Stimulated activated CD4-positive, alpha-beta T cell treated with anti-CD3 and anti-CD28 coated beads, Interleukin-15, amount 100 ng/mL, for 48 hours (primary cell): ENCODE results near the gene PLCB4.

Experiments
- DNase-seq, 2 donors: peaks; one replicate each; pipeline ENCODE4 v3.0.0-alpha.2; 2020; ENCODE audit warnings: low read depth in 2 of 2

The PLCB4 gene

DNA sequence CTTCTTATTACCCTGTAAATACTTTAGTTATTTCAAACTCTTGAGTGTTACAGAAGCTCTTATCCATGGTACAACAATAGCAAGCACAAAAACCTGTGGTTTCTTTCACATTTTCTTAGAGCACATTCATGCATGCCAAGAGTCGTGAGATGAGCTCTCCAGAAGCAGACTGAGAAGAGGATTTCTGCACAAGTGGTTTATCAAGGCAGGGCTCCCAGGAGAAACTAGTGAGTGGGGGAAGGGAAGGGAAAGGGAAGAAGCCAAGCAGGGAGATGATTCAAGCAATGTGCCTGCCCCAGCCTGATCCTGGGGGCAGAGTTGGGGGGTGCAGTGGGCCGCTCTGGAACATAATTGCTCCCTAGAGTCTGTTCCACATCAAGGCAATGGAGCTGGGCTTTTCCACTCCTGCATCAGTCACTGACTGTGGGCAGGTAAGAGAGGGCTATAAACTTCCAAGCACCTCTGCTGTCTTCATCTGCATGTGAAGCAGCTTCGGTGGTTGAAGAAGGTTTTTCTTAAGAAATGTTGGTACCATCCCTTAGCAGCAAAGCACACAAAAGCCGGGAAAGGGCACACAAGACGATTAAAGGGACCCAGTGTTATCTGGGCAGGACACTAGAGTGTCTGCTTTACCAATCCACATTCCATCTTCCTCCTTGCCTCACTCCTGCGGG, 152.1 kb downstream of the PLCB4 start:
- no peak for DNase-seq

DNA sequence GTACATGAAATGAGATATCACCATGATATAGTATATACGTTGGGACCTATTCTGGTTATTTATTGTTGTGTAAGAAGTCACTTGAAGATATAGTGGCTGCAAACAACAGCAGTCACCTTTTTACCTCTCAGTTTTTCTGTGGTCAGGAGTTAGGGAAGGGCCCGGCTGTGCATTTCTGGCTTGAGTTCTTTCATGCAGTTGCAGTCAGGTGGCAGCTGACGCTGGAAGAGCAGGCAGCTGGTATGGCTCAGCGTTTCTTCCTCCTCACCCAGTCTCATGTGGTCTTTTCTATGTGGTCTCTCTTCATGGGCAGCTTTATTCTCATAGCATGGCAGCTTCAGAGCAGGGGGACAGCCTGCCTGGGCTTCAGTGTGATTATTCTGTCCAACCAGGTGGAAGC, 154.4 kb downstream of the PLCB4 start:
- DNase-seq = no peak

DNA sequence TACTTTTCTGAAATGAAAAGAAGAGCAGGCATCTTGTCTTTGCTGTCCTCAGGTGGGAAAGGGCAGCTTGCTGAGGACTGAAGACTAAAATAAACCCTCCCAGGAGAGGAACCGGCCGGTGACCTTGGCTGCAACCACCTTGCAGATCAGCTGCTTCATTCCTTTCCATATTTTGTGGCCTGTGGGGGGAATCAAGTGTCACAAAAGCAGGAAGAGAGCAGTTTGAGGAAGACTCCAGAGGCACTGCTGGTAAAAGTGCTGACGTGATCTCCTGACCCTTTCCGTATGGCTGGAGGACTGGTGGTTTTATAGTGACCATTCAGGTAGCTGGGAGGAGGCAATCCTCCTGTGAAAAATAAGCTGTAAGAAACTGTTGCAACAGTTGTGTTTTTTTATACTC, 157.0 kb downstream of the PLCB4 start:
- DNase-seq = no peak

DNA sequence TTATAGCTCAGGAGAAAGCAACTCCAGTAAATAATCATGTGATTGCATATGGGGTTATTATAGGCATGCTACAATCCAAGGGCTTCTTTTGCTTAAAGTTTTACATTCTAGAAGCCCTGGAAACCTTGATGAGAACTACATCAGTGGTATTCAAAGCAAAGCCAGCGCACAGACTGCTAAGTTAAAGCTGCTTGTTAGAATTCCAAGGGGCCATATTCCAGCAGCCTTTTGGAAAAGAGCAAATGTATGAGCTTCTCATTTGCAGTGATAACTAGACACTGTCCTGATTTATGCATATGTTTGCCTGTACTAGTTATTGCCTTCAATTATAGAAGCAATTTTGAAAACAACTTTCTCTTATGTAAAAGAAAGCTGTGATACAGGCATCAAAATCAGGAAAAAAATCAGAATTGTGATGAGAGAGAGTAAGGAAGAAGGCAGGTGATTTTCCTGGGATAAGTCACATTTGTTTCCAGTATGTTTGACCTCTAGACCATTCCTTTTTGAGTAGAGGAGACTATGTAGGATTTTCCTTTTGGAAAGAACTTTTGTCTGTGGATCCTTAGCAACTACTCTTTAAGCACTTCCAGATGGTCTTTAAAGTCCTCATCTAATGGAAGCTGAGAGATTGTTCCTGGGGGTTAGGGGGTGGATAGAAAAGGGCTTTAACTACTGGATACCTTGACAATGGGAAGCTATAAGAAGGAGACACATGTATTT, 159.2 kb downstream of the PLCB4 start:
- no peak for DNase-seq

DNA sequence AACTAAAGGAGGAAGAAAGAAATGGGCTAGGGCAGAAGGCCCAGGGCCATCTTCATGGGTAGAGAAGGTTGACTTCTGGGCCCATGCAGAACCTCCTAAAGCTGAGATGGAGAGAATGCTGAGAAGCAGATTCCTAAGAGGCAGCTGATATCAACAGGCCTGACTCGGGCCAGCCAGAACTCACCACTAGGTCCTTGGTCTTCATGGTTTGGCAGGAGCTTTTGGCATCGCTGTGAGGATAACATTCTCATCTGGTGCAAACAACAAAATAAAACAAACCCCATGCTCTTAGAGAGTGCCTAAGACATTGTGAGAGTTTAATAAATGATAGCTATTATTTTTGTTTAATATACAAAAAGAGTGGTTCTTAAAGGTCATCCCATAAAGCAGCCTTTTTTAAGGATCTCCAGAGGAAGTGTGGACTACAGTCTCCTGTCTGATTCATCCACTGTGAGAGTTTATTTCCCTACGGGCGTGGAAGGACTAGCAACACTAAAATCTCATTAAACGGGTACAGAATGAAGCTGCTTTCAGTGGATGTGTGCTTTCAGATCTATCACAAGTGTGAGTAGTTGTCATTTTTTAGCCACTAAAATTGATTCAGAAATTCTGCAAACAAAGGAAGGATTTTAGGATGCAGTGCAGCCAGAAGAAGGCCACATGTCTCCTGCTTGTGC, 160.0 kb downstream of the PLCB4 start:
- no peak for DNase-seq

DNA sequence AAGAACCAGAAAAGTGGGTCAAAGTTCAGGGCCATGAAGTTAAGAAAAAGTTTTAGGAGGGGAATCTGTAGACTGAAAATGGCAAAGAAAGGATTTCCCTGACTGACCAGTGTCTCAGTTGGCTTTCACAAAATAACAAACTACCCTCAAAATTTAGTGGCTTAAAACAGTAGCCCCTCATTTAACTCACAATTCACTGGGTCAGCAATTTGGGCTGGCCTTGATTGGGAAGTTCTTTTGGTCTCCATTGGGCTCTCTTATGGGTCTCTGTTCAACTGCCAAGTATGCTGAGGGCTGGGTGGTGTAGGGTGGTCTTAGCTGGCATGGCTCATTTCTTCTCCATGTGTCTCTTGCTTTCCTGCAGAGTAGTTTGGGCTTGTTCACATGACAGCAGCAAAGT, 161.5 kb downstream of the PLCB4 start:
- DNase-seq = no peak

DNA sequence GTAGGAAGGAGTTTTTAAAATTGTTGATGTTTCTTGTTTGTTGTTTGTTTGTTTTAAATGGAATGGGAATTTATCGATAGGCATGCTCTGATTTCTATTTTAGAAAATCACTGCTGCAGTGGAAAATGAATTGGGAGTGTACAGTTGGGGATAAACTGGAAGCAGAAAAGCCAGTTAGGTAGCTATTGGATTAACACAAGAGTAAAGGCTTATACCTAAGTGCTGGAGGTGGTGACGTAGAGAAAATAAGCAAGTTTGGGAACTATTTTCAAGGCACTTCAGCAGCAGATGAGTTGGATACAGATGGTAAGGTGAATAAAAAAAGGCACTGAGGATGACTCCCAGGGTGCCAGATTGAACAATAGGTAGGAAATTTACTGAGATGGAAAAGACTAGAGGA, 164.9 kb downstream of the PLCB4 start:
- DNase-seq = no peak

DNA sequence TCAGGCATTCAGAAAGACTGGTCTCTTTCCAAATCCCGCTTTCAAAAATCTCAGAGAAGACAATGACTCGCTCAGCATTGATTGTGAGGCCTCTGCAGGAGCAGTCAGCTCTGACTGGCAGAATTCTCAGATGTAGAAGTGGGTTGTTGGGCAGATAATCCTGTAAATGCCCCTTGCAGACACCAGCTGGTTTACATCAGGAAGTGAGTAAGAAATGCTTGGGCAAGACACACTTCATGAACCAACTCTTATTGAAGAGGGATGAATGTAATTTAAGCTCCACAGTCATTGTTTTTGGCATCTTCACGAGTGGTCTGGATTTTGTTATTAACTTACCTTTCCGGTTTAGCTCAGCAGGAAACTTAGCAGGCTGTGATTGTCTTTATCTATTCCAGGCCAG, 166.6 kb downstream of the PLCB4 start:
- no peak for DNase-seq

DNA sequence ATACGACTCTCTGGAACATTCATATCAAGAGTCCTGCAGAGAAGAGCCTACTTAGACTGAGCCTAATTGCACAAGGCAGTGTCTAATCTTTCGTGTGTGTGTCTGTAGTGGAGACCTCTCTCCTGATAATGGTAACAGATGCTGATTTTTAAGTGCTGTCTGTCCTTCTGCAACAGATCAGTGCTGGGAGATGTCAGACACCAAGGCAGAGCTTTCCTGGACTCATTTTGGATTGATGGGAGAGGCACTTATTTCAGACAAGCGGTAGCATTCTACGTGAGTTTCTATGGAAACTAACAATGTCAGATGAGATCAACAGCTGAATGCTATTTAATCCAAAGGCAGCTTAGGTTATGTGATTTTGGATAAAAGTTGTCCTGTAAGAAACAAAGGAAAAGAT, 167.6 kb downstream of the PLCB4 start:
- DNase-seq = no peak

DNA sequence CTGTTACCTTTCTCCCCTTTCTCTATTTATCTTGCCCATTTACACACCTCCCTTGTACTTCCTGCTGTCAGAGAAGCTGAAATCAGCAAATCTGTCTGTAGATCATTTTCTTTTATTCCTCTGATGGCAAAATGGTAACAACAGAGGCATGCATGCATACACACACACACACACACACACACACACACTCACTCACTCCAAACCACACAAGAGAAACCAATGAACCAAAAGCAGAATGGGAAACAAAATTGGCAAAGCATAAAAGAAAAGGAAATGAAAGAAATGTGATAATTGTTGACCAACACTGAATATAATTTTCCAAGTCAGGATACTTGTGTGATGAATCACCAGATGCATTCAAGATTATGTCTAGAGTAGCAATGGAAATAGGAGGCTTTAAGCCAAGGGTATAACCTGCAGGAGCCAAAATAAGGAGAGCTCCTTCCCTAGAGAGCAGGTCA, 172.4 kb downstream of the PLCB4 start:
- DNase-seq = no peak

DNA sequence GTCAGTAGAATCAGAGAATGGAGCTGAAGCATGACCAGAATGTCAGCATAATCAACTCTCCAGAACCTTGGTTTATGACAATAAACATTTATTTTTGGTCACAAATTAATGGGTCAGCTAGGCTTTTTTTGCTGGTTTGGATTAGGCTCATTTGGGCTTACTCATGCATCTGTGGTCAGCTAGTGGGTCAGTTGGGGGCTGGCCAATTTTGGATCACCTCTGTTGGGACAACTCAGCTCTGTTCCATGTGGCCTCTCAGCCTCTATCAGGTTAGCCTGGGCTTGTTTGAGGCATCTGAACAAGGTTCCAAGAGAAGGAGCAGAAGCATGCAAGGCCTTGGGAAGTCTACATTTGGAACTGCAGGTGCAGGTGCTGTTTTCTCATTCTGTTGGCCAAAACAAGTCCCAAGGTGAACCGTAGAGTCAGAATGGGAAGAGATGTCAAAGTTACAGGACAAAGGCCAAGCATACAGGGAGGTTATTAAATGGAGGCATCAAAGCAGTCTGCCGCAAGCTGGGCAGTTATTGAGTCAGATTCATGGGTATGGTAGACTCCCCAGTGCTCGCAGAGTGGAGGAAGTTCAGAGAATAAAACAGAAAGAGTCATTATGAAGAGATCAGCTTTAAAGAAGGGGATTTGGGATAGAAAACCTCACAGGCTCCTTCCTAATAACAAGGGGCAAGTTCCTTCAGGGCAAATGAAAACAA, 173.0 kb downstream of the PLCB4 start:
- DNase-seq = no peak

DNA sequence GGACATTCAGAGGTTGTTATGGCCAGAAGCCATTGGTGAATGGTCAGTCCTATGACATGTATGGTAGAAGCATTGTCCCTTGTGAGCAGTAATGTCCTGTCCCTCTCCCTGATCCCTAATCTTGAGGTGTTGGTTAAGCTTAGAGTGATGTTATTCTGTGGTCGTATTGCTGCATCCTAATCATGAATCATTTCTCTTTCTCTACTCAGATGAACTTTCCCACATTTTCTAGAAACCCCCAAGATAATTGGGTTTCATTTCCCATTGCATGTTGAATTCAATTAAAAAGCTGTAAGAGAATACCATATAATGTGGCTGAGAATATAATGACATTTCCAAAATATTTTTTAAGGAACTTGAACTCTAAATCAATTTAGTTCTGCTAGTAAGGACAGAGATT, 175.1 kb downstream of the PLCB4 start:
- no peak for DNase-seq

DNA sequence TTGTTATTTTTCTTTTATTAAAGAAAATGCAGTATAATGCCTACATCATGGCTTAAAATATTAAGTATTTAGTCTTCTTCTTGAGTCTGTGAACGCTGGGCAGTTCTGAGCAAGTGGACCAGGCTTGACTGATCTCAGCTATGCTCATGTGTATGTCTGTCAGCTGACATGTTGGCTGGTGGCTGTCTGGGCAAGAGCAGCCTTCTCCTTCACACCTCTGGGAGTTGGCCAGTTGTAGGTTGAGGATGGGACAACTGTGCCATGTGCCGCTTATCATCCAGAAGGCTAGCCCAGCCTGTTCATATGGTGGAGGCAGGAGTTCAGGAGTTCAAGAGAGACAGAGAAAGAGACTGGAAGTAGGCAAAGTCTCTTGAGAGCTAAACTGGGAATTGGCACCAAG, 175.9 kb downstream of the PLCB4 start:
- DNase-seq = no peak

DNA sequence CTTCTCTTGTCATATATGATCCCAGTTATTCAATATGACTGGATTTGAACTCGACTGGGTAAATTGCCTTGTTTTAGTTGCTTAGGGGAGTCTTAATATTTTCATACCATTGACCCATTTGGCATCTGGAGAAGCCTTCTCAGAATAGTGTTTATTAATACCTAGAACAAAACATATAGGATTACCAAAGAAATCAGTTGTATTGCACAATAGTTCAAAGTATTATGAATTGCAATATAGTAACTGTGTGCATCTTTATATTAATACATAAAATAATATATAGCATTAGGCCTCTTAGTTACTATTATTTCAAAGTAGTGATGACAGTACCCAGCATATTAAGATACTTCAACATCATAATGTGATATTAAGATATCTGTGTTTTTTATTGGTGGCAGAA, 177.8 kb downstream of the PLCB4 start:
- no peak for DNase-seq

DNA sequence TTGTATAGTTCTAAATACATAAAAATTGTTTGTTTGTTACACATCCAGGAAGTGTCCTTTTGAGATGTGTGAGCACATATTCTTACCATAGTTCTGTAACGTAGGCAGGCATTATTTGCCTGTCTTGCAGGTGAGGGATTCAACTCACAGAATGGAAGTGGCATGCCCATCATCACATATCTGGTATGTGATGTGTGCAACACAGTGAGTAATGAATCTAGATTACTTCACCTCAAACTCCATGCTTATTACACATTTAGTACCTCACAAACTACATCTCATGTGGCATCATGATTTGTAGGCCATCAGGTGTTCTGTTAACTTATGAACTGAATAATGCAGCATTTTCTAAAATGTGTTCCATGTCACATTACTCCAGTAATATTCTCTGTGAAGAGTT, 181.6 kb downstream of the PLCB4 start:
- DNase-seq = no peak

DNA sequence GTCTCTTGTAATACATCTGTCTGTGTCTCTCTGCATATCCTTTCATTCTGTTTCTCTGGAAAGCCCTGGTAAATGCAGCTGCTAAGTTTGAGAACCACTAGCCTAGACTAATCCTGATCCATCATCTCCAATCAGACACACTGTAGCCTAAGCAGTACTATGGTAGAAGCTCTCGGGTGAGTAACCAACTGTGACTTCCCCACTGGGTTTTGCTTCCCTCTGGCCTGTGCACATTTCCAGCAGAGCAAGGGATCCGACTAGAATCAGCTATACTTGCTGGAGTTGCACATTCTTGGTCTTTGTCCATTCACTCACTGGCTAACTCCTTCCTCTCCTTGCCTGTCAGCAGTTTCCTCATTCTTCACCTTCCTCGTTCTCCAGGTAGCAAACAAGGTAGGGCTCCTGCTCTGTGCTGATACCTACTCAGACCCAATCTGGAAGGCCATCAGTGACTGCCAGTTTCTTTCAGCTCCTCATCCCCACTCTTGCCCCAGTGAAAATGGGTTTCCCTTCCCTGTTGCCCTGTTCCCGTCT, 184.2 kb downstream of the PLCB4 start:
- no peak for DNase-seq

DNA sequence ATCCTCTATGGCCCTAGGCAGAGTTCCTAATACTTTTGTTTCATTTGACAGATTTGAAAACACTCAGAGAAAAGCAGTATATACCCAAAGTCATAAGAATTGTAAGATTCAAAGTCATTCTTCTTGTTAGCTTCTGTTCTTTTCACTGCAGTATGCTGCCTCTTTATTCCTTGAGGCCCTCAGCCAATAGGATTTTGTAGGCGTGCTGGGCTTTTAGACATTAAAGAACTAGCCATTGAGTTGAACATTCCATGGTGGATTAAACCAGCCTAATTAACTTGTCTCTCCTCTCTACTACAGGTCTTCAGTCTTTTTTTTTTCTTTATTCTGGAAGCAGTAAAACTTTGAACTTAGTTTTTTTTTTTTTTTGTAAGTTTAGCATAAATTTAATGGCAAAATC, 186.3 kb downstream of the PLCB4 start:
- DNase-seq = no peak

DNA sequence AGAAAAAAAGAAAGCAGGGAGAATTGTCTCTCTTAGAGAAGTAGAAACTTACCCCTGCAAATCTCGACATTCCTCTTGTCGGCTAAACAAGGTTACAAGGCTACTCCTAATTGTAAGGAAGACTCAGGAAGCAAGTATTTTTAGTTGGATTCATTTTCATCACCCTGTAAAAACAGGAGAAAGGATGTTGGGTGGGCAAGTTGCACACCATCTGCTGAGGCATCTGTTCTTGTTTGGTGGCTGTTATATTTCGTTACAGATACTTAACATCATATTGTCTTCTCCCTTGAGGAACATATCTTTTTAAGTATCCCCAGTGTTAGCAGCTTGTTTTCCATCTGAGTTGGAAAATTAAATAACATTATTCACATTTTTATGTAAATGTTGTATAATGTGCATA, 187.5 kb downstream of the PLCB4 start:
- DNase-seq = no peak

DNA sequence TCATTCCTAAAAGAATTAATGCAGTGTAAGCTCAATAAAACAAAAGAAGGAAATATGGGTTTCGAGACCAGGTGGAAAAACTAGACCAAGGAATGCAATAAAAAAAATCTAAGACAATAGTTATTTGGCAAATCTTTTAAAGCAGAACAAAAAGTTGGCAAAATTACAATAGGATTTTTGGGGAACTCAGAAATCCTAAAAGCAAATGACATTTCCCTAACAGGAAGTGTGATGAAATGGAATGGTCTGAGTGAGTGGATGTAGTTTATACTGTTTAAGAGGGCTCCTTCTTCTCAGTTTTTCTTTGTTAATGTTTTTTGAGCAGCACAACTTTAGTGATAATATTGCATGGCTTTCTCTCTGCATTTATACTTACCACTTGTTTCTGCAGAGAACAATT, 190.0 kb downstream of the PLCB4 start:
- DNase-seq = no peak

DNA sequence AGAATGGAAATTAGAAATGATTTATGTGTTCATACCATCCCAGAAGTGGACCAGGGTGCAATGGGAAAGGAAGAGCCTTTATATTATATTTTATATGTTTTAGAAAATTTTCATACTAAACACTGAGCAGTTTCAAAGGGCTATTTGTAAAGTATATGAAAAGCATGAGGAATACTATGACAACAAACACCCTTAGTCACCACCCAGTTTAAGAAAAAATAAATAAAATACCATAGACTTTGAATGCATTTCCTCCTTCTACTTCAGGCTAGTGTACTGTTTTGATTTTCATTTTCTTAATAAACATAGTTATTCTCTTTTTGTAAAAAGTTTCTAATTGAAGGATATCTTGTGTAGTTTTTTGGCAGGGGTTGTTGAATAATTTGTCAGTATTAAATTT, 191.1 kb downstream of the PLCB4 start:
- no peak for DNase-seq

DNA sequence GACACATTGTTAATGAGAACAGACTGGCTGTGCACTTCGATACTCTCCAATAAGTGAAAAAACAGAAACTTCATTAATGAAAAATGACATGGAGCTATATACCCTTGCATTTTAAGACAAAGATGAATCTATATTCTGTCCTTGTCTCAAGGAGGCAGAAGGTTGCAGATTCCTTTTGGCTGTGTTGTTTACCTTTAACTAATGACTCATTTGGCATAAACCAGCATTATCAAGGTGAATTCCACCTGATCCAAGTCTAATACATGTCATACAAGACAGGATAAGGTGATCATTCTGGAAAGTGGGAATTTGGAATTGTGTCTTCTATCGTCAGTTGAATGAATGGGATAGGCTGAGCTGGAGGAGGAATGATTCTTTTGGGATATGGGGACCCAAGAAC, 192.9 kb downstream of the PLCB4 start:
- no peak for DNase-seq

DNA sequence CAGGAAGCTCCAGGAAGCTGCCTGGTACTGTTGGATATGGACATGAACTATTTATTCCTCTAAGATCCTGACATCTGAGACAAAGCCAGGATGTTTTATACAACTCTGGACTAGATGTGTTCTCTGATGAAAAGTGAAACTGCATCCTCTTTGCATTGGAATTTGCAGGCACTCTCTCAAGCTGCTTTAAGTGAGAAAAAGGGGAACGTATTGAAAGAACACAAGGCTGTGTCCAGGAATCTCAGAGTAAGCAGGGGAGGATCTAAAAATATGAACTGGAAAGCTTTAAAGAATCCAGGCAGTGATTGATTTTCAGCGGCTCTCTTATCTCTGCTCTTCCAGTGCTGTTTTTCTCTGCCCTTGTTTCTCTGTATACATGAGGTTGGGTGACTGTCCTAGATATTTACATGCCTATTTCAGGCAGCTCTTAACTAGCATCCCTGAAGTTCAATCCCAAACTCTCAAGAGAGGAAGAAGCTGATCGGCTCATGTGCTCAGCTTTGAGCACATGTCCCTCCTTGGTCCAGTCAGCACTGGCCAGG, 193.8 kb downstream of the PLCB4 start:
- no peak for DNase-seq
